ENCODE data around the gene HIP1. TPM values are rescaled to one million over a fixed set of nuclear protein-coding genes. Genes with fewer than 3 reads are reported as not detected.
A peak's percentile ranks its signal among the peaks of the same experiment; 100 is the strongest.
"Not testable (repeated sequence)": the region's sequence is repeated elsewhere in the genome, so short reads cannot be mapped to it uniquely, and the experiment has no call there.

HIP1 gene
- total and polyA plus RNA-seq, 4 donors, result 10.6 to 87.9 (median 43.3) TPM

DNA sequence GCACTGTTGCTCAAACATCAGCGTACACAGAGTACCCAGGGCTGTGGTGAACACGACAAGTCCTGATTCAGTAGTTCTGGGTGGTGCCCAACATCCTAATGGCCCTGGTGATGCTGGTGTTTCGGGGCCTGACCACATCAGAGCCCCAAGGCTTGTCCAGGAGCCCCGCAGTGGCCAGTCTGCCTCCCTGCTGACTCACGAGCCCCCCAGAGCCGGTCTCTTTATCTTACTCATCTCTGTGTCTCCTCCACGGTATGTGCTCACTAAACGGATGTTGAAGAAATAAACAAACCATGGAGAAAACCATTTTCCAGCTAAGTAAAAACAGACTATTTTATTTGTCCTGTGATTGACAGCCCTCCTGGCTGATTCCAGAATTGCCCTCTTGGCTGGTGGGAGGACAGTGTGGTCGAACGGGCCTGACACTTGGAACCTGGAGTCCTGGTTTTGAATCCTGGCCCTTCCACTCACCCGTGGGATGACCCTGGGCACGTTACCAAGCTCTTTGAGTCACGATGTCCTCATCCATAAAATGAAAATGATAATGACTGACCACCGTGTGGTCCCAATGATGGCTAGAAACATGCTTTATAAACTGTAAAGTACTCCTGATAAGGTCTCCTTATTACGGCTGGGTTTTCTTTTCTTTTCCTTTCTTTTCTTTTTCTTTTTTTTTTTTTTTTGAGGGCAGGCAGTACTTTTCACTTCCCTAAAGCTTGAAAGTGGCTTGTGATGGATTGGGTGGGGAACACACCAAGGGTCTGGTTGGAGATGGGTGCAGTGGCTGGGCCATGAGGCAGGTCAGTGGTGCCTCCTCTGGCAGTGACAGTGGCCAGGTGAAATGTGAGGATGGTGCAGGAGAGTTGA, 5.7 kb downstream of the HIP1 start:
- no peaks in the 10 kb centered on the region for H3K9me3 ChIP-seq (ENCODE audit: control insufficient read depth, low read length)
- no peaks in the 10 kb centered on the region for H3K27me3 ChIP-seq (ENCODE audit: control insufficient read depth in 1 of 2, insufficient read depth in 2 of 2, low read length in 1 of 2)
- 38 to 44% methylated on average over 15 of the region's 15 CpGs for WGBS, 2 donors
- ATAC-seq (ENCODE audit: low FRiP score) (peak; percentile 10), DNase-seq (no peak)
- H3K4me3 ChIP-seq (ENCODE audit: low read length in 2 of 2), result no peak overlapping the region
- peaks cover 0 to 3% of the 10 kb centered on the region in 2 donors for H3K4me1 ChIP-seq (ENCODE audit: control insufficient read depth in 1 of 2, insufficient read depth in 2 of 2, low read length in 2 of 2)
- intact Hi-C loops (cut with DNase I), result no loop called here
- H3K36me3 ChIP-seq (ENCODE audit: control insufficient read depth in 1 of 2, insufficient read depth in 2 of 2, low read length in 1 of 2), result no peaks in the 10 kb centered on the region
- peak overlapping the region in 1 of 2 donors; percentile 20 for H3K27ac ChIP-seq (ENCODE audit: low read depth in 1 of 2, low read length in 2 of 2)

DNA sequence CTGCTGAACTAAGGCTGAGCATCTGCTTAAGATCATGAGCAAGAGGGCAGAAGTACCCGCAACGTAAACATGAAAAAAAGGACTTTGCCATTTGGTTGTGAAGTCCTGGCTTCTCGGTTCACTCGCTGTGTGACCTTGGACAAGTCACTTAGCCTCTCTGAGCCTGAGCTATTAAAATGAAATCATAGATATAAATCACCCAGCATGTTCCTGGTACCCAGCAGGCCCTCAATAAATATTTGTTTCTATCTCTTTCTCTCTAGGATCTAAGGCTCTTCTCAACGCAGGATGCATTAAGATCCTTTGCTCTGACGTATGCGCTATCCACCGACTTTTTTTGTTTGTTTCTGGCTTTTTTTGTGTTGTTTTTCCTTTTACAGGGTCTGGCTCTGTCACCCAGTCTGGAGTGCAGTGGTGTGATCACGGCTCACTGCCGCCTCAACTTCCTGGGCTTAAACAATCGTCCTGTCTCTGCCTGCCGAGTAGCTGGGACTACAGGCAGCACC, 6.7 kb downstream of the HIP1 start:
- intact Hi-C loops (cut with DNase I), result no loop called here
- H3K4me3 ChIP-seq (ENCODE audit: low read length in 2 of 2), result no peak overlapping the region
- 79 to 82% methylated on average over 12 of the region's 12 CpGs for WGBS, 2 donors
- no peak for DNase-seq
- H3K36me3 ChIP-seq (ENCODE audit: control insufficient read depth in 1 of 2, insufficient read depth in 2 of 2, low read length in 1 of 2), result no peaks in the 10 kb centered on the region
- no peak for ATAC-seq (ENCODE audit: low FRiP score)
- H3K27ac ChIP-seq (ENCODE audit: low read depth in 1 of 2, low read length in 2 of 2), result no peak overlapping the region
- no peaks in the 10 kb centered on the region for H3K9me3 ChIP-seq (ENCODE audit: control insufficient read depth, low read length)
- H3K4me1 ChIP-seq (ENCODE audit: control insufficient read depth in 1 of 2, insufficient read depth in 2 of 2, low read length in 2 of 2), result peaks cover 0 to 3% of the 10 kb centered on the region in 2 donors
- no peaks in the 10 kb centered on the region for H3K27me3 ChIP-seq (ENCODE audit: control insufficient read depth in 1 of 2, insufficient read depth in 2 of 2, low read length in 1 of 2)

DNA sequence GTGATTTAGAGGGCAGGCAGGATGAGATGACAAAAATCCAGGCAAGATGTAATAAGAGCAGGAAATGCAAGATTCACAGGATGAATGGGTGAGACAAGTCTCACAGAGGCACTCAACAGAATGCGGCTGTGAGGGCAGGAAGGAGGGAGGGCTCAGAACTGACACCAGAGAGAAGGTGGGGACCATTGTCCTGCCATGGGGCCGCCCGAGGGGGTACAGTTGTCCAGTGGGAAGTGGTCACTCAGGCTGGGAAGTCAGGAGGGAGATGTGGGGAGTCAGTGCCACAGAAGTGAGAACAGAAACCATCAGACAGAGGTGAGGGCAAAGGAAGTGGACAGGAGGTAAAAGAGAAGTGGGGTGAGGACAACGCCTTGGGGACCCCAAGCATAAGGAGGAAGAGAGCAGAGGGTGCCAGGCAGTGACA, 8.9 kb downstream of the HIP1 start:
- WGBS, 2 donors, result 84 to 88% methylated on average over 4 of the region's 4 CpGs
- H3K4me1 ChIP-seq (ENCODE audit: control insufficient read depth in 1 of 2, insufficient read depth in 2 of 2, low read length in 2 of 2), result no peaks in the 10 kb centered on the region
- peak; percentile 32 to 37 for DNase-seq
- H3K36me3 ChIP-seq (ENCODE audit: control insufficient read depth in 1 of 2, insufficient read depth in 2 of 2, low read length in 1 of 2), result no peaks in the 10 kb centered on the region
- no peak overlapping the region for H3K27ac ChIP-seq (ENCODE audit: low read depth in 1 of 2, low read length in 2 of 2)
- no peaks in the 10 kb centered on the region for H3K9me3 ChIP-seq (ENCODE audit: control insufficient read depth, low read length)
- no peak for ATAC-seq (ENCODE audit: low FRiP score)
- H3K27me3 ChIP-seq (ENCODE audit: control insufficient read depth in 1 of 2, insufficient read depth in 2 of 2, low read length in 1 of 2), result no peaks in the 10 kb centered on the region
- intact Hi-C loops (cut with DNase I), result no loop called here
- no peak overlapping the region for H3K4me3 ChIP-seq (ENCODE audit: low read length in 2 of 2)

DNA sequence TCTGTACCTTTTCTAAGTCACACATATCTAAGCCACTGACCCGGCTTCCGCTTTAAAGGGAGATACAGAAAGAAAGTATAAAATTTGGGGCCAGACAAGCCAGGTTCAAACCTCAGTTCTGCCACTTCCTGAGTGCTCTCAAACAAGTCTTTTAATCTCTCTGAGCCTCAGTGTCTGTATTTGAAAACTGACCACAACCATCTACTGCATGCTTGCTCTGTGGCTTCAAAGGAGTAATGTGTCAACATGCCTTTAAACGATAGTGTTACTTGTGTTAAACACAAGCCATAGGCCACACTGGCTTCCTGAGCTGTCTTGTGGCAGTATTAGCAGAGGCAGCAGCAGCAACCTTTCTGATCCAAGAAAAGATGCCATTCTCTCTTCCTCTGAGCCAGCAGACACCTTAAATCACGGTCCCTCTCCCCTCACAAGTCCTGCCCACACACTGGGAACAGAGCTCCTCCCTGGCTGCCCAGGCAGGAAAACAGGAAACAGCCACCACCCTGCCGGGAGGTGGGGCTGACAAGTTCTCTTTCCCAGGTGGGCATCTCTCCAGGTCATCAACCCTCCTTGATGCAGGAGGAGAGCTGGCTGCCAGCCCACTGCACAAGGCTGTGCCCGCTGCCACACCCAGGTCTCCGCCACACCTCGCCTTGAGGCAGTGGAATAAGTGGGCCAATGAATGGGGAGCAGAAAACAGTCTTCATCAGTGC, 10.7 kb downstream of the HIP1 start:
- H3K27ac ChIP-seq (ENCODE audit: low read depth in 1 of 2, low read length in 2 of 2), result peak overlapping the region in 1 of 2 donors; percentile 13
- no peaks in the 10 kb centered on the region for H3K27me3 ChIP-seq (ENCODE audit: control insufficient read depth in 1 of 2, insufficient read depth in 2 of 2, low read length in 1 of 2)
- 54 to 61% methylated on average over 8 of the region's 8 CpGs for WGBS, 2 donors
- no peaks in the 10 kb centered on the region for H3K36me3 ChIP-seq (ENCODE audit: control insufficient read depth in 1 of 2, insufficient read depth in 2 of 2, low read length in 1 of 2)
- H3K4me1 ChIP-seq (ENCODE audit: control insufficient read depth in 1 of 2, insufficient read depth in 2 of 2, low read length in 2 of 2), result no peaks in the 10 kb centered on the region
- H3K9me3 ChIP-seq (ENCODE audit: control insufficient read depth, low read length), result no peaks in the 10 kb centered on the region
- H3K4me3 ChIP-seq (ENCODE audit: low read length in 2 of 2), result no peak overlapping the region
- intact Hi-C loops (cut with DNase I), result no loop called here
- DNase-seq, result peak; percentile 50 to 65
- ATAC-seq (ENCODE audit: low FRiP score), result peak; percentile 52

DNA sequence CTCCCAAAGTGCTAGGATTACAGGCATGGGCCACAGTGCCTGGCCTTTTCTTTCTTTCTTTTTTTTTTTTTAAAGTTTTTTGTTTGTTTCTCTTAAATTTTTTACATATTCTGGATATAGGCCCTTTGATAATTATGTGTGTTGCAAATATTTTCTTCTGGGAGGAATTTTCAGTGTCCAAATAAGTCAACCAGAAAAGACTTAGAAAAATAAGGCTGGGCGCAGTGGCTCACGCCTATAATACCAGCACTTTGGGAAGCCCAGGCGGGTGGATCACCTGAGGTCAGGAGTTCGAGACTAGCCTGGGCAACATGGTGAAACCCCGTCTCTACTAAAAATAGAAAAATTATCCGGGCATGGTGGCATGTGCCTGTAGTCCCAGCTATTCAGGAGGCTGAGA, 11.4 kb downstream of the HIP1 start:
- H3K4me3 ChIP-seq (ENCODE audit: low read length in 2 of 2); H3K36me3 ChIP-seq (ENCODE audit: control insufficient read depth in 1 of 2, insufficient read depth in 2 of 2, low read length in 1 of 2); H3K27me3 ChIP-seq (ENCODE audit: control insufficient read depth in 1 of 2, insufficient read depth in 2 of 2, low read length in 1 of 2); H3K27ac ChIP-seq (ENCODE audit: low read depth in 1 of 2, low read length in 2 of 2); H3K9me3 ChIP-seq (ENCODE audit: control insufficient read depth, low read length); intact Hi-C loops (cut with DNase I); ATAC-seq (ENCODE audit: low FRiP score); H3K4me1 ChIP-seq (ENCODE audit: control insufficient read depth in 1 of 2, insufficient read depth in 2 of 2, low read length in 2 of 2): not testable (repeated sequence)
- WGBS, 2 donors, result 35 to 41% methylated on average over 6 of the region's 6 CpGs
- DNase-seq, result peak; percentile 27 to 34

DNA sequence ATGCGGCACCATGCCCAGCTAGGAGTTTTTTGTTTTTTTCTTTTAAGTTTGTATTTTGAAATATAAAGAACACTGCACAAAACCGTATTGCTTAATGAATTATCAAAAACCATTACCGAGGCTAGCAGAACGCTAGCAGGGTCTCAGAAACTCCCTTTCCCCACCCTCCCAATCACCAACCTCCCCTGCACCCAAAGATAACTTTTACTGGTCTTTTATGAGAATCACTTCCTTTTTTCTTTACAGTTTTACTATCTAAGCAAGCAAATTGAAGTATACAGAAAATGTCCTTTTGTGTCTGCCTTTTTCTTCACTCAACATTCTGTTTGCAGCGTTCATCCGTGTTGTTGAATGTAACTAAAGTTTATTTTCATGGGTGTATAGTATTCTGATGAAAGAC, 13.4 kb downstream of the HIP1 start:
- 90 to 93% methylated on average over 6 of the region's 6 CpGs for WGBS, 2 donors
- H3K9me3 ChIP-seq (ENCODE audit: control insufficient read depth, low read length), result no peaks in the 10 kb centered on the region
- no peaks in the 10 kb centered on the region for H3K36me3 ChIP-seq (ENCODE audit: control insufficient read depth in 1 of 2, insufficient read depth in 2 of 2, low read length in 1 of 2)
- no peaks in the 10 kb centered on the region for H3K27me3 ChIP-seq (ENCODE audit: control insufficient read depth in 1 of 2, insufficient read depth in 2 of 2, low read length in 1 of 2)
- H3K27ac ChIP-seq (ENCODE audit: low read depth in 1 of 2, low read length in 2 of 2), result no peak overlapping the region
- ATAC-seq (ENCODE audit: low FRiP score) (no peak), DNase-seq (no peak)
- intact Hi-C loops (cut with DNase I), result no loop called here
- no peak overlapping the region for H3K4me3 ChIP-seq (ENCODE audit: low read length in 2 of 2)
- no peaks in the 10 kb centered on the region for H3K4me1 ChIP-seq (ENCODE audit: control insufficient read depth in 1 of 2, insufficient read depth in 2 of 2, low read length in 2 of 2)

DNA sequence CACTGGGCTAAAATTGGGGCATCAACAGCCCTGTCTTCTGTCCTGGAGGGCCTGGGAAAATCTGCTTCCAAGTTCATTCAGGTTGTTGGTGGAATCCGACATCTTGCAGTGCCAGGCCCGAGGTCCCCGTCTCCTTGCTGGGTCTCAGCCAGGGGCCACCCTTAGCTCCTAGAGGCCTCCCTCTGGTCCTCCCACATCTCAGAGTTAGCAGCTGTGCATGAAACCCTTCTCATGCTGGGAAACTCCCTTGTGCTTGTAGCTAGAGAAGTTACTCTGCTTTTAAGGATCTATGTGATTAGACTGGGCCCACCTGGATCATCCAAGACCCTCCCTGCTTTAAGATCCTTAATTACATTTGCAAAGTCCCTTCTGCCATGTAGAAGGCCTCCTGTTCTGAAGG, 15.3 kb downstream of the HIP1 start:
- intact Hi-C loops (cut with DNase I), result no loop called here
- Histone ChIP-seq H3K9me3 (ENCODE audit: control insufficient read depth, low read length) (no peaks in the 10 kb centered on the region), H3K4me3 (ENCODE audit: low read length in 2 of 2) (no peak overlapping the region)

DNA sequence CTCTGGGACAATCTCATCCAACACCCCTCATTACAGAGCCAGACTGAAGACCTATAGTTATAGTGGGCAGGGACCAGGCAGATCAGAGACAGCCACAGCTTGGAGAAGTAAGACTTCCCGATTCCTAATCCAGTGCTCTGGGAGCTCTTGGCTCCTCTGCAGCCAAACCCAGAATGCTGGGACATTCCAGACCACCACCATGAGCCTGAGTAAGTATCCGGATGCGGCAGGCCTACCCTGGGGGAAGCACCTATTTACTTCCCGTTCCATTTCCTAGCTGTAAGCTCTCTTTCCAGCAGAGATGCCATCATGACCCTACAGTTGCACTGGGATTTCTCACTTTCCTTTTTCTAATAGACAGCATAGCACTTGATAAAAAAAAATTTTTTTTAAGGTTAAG, 16.4 kb downstream of the HIP1 start:
- peak overlapping the region in 1 of 2 donors; percentile 38 for H3K27ac ChIP-seq (ENCODE audit: low read depth in 1 of 2, low read length in 2 of 2)
- no peak overlapping the region for H3K4me3 ChIP-seq (ENCODE audit: low read length in 2 of 2)
- no peaks in the 10 kb centered on the region for H3K4me1 ChIP-seq (ENCODE audit: control insufficient read depth in 1 of 2, insufficient read depth in 2 of 2, low read length in 2 of 2)
- WGBS, 2 donors, result 18 to 23% methylated on average over 4 of the region's 4 CpGs
- H3K27me3 ChIP-seq (ENCODE audit: control insufficient read depth in 1 of 2, insufficient read depth in 2 of 2, low read length in 1 of 2), result no peaks in the 10 kb centered on the region
- H3K36me3 ChIP-seq (ENCODE audit: control insufficient read depth in 1 of 2, insufficient read depth in 2 of 2, low read length in 1 of 2), result no peaks in the 10 kb centered on the region
- intact Hi-C loops (cut with DNase I), result no loop called here
- ATAC-seq (ENCODE audit: low FRiP score), result peak; percentile 16
- H3K9me3 ChIP-seq (ENCODE audit: control insufficient read depth, low read length), result no peaks in the 10 kb centered on the region
- peak; percentile 28 to 31 for DNase-seq

More for the DNA sequence above, 15.3 kb downstream of the HIP1 start:
- WGBS, 2 donors, result 46 to 47% methylated on average over 3 of the region's 3 CpGs
- no peak overlapping the region for H3K27ac ChIP-seq (ENCODE audit: low read depth in 1 of 2, low read length in 2 of 2)
- DNase-seq (peak in 1 of 2 donors; percentile 14), ATAC-seq (ENCODE audit: low FRiP score) (no peak)
- H3K27me3 ChIP-seq (ENCODE audit: control insufficient read depth in 1 of 2, insufficient read depth in 2 of 2, low read length in 1 of 2), result no peaks in the 10 kb centered on the region
- H3K36me3 ChIP-seq (ENCODE audit: control insufficient read depth in 1 of 2, insufficient read depth in 2 of 2, low read length in 1 of 2), result no peaks in the 10 kb centered on the region
- H3K4me1 ChIP-seq (ENCODE audit: control insufficient read depth in 1 of 2, insufficient read depth in 2 of 2, low read length in 2 of 2), result no peaks in the 10 kb centered on the region

Data from aorta (tissue), 5 donors.